Endothelial cell of umbilical vein (primary cell): ENCODE measurements around the gene PSMD13. TPM values are rescaled to one million over a fixed set of nuclear protein-coding genes. Genes with fewer than 3 reads are reported as not detected.

ENCODE experiments used
- BruUV-seq: library from RNA; stranded (reverse); fragments of 400-500 nt; replicated peaks from 2 replicates; lab custom pipeline; 2021; lab: Mats Ljungman, UMichigan
- CTCF ChIA-PET: fragments of 300-600, 350-600 bp; sonication (Branson Sonifier 250); formaldehyde crosslinking; loops from one replicate; lab custom pipeline; 2021; ENCODE audit warnings: antibody characterized with exemption, inconsistent platforms; lab: Charles Lee
- POLR2A ChIA-PET: fragments of 300-600, 350-600 bp; sonication (Branson Sonifier 250); formaldehyde crosslinking; loops from one replicate; lab custom pipeline; 2021; ENCODE audit warnings: antibody characterized with exemption, inconsistent platforms; lab: Charles Lee
- DNase-seq: peaks from one replicate; pipeline ENCODE4 v3.0.0-alpha.2; 2011; ENCODE audit warnings: low read depth, low spot score
- FAIRE-seq: peaks from 2 replicates; lab custom pipeline; 2011; peaks lifted over from hg19 to GRCh38; lab: Jason Lieb, UNC
- H2AFZ ChIP-seq: 2 replicates; pipeline ENCODE4 v1.6.0; 2012; ENCODE audit warnings: low read depth, low read length, control low read depth, inconsistent platforms
- H3K27ac ChIP-seq: 2 replicates; pipeline ENCODE4 v1.5.1; 2011; ENCODE audit warnings: low read depth, mild to moderate bottlenecking, control low read depth, low read length, moderate library complexity; ENCODE audit not compliant: insufficient read depth
- H3K27me3 ChIP-seq, 2 experiments: 2 replicates each; pipeline versions ENCODE4 v1.6.0 to v1.6.1; 2011; ENCODE audit warnings: low read length in 2 of 2, mixed read lengths in 1 of 2; ENCODE audit not compliant: control insufficient read depth in 2 of 2, insufficient read depth in 2 of 2
- H3K36me3 ChIP-seq, 2 experiments: 2 replicates in 1 of 2; 3 replicates in 1 of 2; pipeline ENCODE4 v1.5.1; 2011; ENCODE audit warnings: low read length in 2 of 2, mild to moderate bottlenecking in 1 of 2, moderate library complexity in 1 of 2; ENCODE audit not compliant: control insufficient read depth in 2 of 2, insufficient read depth in 2 of 2; ENCODE audit errors: extremely low read depth in 1 of 2
- H3K4me1 ChIP-seq: 3 replicates; pipeline ENCODE4 v1.5.1; 2011; ENCODE audit warnings: mild to moderate bottlenecking, low read length; ENCODE audit not compliant: control insufficient read depth, insufficient read depth; ENCODE audit errors: extremely low read depth
- H3K4me2 ChIP-seq: 2 replicates; pipeline ENCODE4 v1.6.1; 2011; ENCODE audit warnings: low read length, control low read depth, mixed read lengths; ENCODE audit not compliant: insufficient read depth
- H3K4me3 ChIP-seq, 3 experiments: fragments of 200-600 bp in 1 of 3; sonication (generic), shearing (Covaris generic) in 1 of 3; replicated peaks in 1 of 3; 2 replicates each; pipeline ENCODE4 v1.5.1; 2011 to 2016; ENCODE audit warnings: control low read depth in 3 of 3, low read length in 3 of 3, mild to moderate bottlenecking in 2 of 3, inconsistent platforms in 1 of 3, low read depth in 1 of 3, moderate library complexity in 1 of 3; ENCODE audit not compliant: insufficient read depth in 1 of 3
- H3K79me2 ChIP-seq: 2 replicates; pipeline ENCODE4 v1.6.0; 2012; ENCODE audit warnings: low read length, inconsistent platforms; ENCODE audit not compliant: control insufficient read depth, insufficient read depth
- H3K9ac ChIP-seq: replicated peaks from 2 replicates; pipeline ENCODE3; 2011; ENCODE audit warnings: low read length, control low read depth; ENCODE audit not compliant: insufficient read depth; ENCODE audit errors: extremely low read depth
- H3K9me1 ChIP-seq: replicated peaks from 3 replicates; pipeline ENCODE4 v1.6.0; 2011; ENCODE audit warnings: mild to moderate bottlenecking, low read length; ENCODE audit not compliant: control insufficient read depth, insufficient read depth; ENCODE audit errors: extremely low read depth
- H3K9me3 ChIP-seq: replicated peaks from 2 replicates; pipeline ENCODE4 v1.5.1; 2012; ENCODE audit warnings: low read length, inconsistent platforms; ENCODE audit not compliant: control insufficient read depth, insufficient read depth
- H4K20me1 ChIP-seq: replicated peaks from 2 replicates; pipeline ENCODE3; 2011; ENCODE audit warnings: mild to moderate bottlenecking, low read length; ENCODE audit not compliant: control insufficient read depth, insufficient read depth; ENCODE audit errors: extremely low read depth
- CTCF ChIP-seq, 2 donors: IDR thresholded peaks; 1 replicate in 1 of 2; 2 replicates in 1 of 2; pipeline ENCODE4 v1.5.1; 2011; ENCODE audit warnings: low read length in 2 of 2, mild to moderate bottlenecking in 2 of 2, moderate library complexity in 2 of 2, control low read depth in 1 of 2, inconsistent platforms in 1 of 2, low read depth in 1 of 2; ENCODE audit not compliant: insufficient read depth in 1 of 2; ENCODE audit errors: extremely low read depth in 1 of 2
- FOS ChIP-seq: IDR thresholded peaks from 2 replicates; pipeline ENCODE4 v1.6.1; 2011; ENCODE audit warnings: mild to moderate bottlenecking, low read length, moderate library complexity, borderline replicate concordance; ENCODE audit not compliant: insufficient read depth
- JUN ChIP-seq: IDR thresholded peaks from 2 replicates; pipeline ENCODE4 v1.6.1; 2011; ENCODE audit warnings: borderline replicate concordance, low read depth; ENCODE audit not compliant: insufficient read length, insufficient read depth
- MAX ChIP-seq: IDR thresholded peaks from 2 replicates; pipeline ENCODE4 v1.6.1; 2011; ENCODE audit not compliant: insufficient read depth, insufficient read length
- MYC ChIP-seq: IDR thresholded peaks from one replicate; pipeline ENCODE4 v1.6.1; 2011; ENCODE audit warnings: mild to moderate bottlenecking, low read depth, low read length
- POLR2A ChIP-seq: IDR thresholded peaks from 2 replicates; pipeline ENCODE4 v1.6.1; 2012; ENCODE audit warnings: low read depth, mild to moderate bottlenecking, control low read depth, low read length
- POLR2AphosphoS5 ChIP-seq: IDR thresholded peaks from 2 replicates; pipeline ENCODE4 v1.6.1; 2012; ENCODE audit warnings: low read depth, mild to moderate bottlenecking, control low read depth, low read length, moderate library complexity; ENCODE audit not compliant: insufficient read depth
- dilution Hi-C: fragments of 300-500 bp; cut with MboI; formaldehyde crosslinking; loops from one replicate; pipeline ENCODE4 v1.15.0; 2019; ENCODE audit warnings: low sequenced_read_pairs; ENCODE audit not compliant: extremely low pct_ligation_motif_present
- intact Hi-C: fragments of 100-400 bp; cut with micrococcal nuclease; formaldehyde crosslinking; loops from one replicate; pipeline ENCODE4 v1.10.0; 2022
- polyA plus RNA-seq, 4 experiments: library from polyadenylated mRNA; depleted of rRNA in 3 of 4; stranded (reverse) in 3 of 4; unstranded in 1 of 4; fragments of >200 nt; gene quantifications; 2 replicates each; pipeline versions ENCODE4 v1.2.1 to v1.2.3, GENCODE V29; 2011 to 2012; ENCODE audit warnings: missing spikeins in 1 of 4
- total RNA-seq: library from RNA; stranded (reverse); gene quantifications from 2 replicates; pipeline ENCODE4 v1.2.3, GENCODE V29; 2021

Gene PSMD13
- total and polyA plus RNA-seq, 2 donors (not counting 3 experiments of a cell fraction or from before 2014, with no cell fraction given): 168 to 214 TPM

GRCh38 chr11:199004-199581, 37.7 kb upstream of the PSMD13 start:
- ChIA-PET POLR2A (no interaction called here), CTCF (no interaction called here)
- DNase-seq (no peak), FAIRE-seq (no peak)
- H3K36me3 ChIP-seq: peaks cover 0 to 8% of the 10 kb centered on the region in 2 experiments
- no peak overlapping the region for H3K4me3 ChIP-seq
- H3K9ac ChIP-seq: no peak overlapping the region
- no peak overlapping the region for H2AFZ ChIP-seq
- TF ChIP-seq FOS (no peak), JUN (no peak), POLR2AphosphoS5 (no peak), POLR2A (no peak), MAX (no peak), CTCF (IDR thresholded peaks at IDR 0.05; ENCODE audit: extremely low read depth in 1 of 2, insufficient read depth in 1 of 2, low read depth in 1 of 2, low read length in 2 of 2) (no peak), MYC (no peak)
- H3K27ac ChIP-seq: no peak overlapping the region
- no peaks in the 10 kb centered on the region for H3K9me3 ChIP-seq
- no peaks in the 10 kb centered on the region for H3K9me1 ChIP-seq
- no TSS peak for BruUV-seq
- intact Hi-C loops: no loop called here
- H4K20me1 ChIP-seq: no peaks in the 10 kb centered on the region
- dilution Hi-C loops: no loop called here
- no peaks in the 10 kb centered on the region for H3K27me3 ChIP-seq
- no peaks in the 10 kb centered on the region for H3K79me2 ChIP-seq
- H3K4me1 ChIP-seq: no peaks in the 10 kb centered on the region
- no peak overlapping the region for H3K4me2 ChIP-seq
